Measurements from ENCODE around the gene MACF1. TPM values are rescaled to one million over a fixed set of nuclear protein-coding genes. Genes with fewer than 3 reads are reported as not detected.

MACF1 gene
- total RNA-seq, 4 donors from 2014 or later: 386 to 627 (median 576) TPM

- intact Hi-C loops (cut with DNase I): no loop called here
- no peak for DNase-seq (ENCODE audit: extremely low spot score)
These were observed 276.8 kb downstream of the MACF1 start for GRCh38 chr1:39481289-39481688.

DNA sequence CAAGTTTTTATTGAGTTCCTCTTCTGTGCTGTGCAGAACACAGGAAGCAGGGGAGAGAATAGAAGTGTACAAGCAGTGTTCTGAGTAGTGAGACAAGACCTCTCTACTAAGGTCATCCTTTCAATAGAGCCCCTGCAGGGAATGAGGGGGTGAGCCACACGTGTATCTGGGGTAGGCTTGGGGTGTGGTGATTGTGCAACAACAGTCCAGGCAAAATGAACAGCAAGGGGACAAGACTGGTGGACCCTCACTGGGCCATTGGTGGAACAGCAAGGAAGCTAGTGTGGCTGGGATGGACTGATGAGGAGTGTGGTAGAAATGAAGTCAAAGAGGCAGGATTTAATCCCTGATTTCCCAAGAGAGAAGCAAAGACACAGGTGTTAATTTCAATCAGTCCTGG is 278.8 kb downstream of the MACF1 start:
- Histone ChIP-seq H3K27me3 (no peaks in the 10 kb centered on the region), H3K4me1 (peaks cover 0 to 7% (median 2%) of the 10 kb centered on the region in 4 donors), H3K27ac (replicated peaks in 1 of 4) (no peak overlapping the region), H3K9me3 (no peaks in the 10 kb centered on the region), H3K4me3 (no peak overlapping the region), H3K36me3 (peaks cover 66 to 98% (median 89%) of the 10 kb centered on the region in 4 donors)
- 46% methylated on average over 1 of the region's 1 CpG for WGBS
- DNase-seq (ENCODE audit: extremely low spot score): no peak
- intact Hi-C loops (cut with DNase I): no loop called here
- TF ChIP-seq EP300 (IDR thresholded peaks at IDR 0.05) (no peak), POLR2AphosphoS5 (IDR thresholded peaks at IDR 0.05) (no peak), POLR2A (IDR thresholded peaks at IDR 0.05; ENCODE audit: low read depth) (no peak)
- TF ChIP-seq, protein P1, sequence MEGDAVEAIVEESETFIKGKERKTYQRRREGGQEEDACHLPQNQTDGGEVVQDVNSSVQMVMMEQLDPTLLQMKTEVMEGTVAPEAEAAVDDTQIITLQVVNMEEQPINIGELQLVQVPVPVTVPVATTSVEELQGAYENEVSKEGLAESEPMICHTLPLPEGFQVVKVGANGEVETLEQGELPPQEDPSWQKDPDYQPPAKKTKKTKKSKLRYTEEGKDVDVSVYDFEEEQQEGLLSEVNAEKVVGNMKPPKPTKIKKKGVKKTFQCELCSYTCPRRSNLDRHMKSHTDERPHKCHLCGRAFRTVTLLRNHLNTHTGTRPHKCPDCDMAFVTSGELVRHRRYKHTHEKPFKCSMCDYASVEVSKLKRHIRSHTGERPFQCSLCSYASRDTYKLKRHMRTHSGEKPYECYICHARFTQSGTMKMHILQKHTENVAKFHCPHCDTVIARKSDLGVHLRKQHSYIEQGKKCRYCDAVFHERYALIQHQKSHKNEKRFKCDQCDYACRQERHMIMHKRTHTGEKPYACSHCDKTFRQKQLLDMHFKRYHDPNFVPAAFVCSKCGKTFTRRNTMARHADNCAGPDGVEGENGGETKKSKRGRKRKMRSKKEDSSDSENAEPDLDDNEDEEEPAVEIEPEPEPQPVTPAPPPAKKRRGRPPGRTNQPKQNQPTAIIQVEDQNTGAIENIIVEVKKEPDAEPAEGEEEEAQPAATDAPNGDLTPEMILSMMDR (IDR thresholded peaks at IDR 0.05): no peak

More at GRCh38 chr1:39481289-39481688, 276.8 kb downstream of the MACF1 start:
- Histone ChIP-seq H3K9me3 (no peaks in the 10 kb centered on the region), H3K4me1 (peaks cover 0 to 7% (median 2%) of the 10 kb centered on the region in 4 donors), H3K27me3 (no peaks in the 10 kb centered on the region), H3K27ac (replicated peaks in 1 of 4) (no peak overlapping the region), H3K36me3 (peaks cover 53 to 97% (median 81%) of the 10 kb centered on the region in 4 donors), H3K4me3 (no peak overlapping the region)
- WGBS: 85% methylated on average over 6 of the region's 6 CpGs
- no peak for TF ChIP-seq POLR2A (IDR thresholded peaks at IDR 0.05; ENCODE audit: low read depth)
- TF ChIP-seq, protein P1 (IDR thresholded peaks at IDR 0.05): no peak
- no peak for TF ChIP-seq POLR2AphosphoS5 (IDR thresholded peaks at IDR 0.05)
- no peak for TF ChIP-seq EP300 (IDR thresholded peaks at IDR 0.05)

DNA sequence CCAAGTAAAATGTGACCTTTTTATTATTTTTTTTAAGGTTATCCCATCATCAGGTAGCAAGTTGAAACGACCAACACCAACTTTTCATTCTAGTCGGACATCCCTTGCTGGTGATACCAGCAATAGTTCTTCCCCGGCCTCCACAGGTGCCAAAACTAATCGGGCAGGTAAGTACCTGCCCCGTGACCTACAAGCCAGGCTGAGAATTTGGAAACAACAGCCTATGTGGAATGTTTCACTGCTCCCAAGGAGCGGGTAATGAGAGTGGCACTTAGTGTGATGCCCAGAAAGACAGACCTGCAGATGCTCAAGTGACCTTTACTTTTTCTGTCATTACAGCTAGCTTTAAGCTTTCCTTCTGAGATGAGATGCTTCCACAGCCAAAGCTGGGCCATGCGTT is 280.1 kb downstream of the MACF1 start:
- no peak overlapping the region for H3K4me3 ChIP-seq
- peak overlapping the region in 2 of 4 donors; percentile 43 to 49 for H3K27ac ChIP-seq (replicated peaks in 1 of 4)
- peaks cover 0 to 7% (median 2%) of the 10 kb centered on the region in 4 donors for H3K4me1 ChIP-seq
- no peaks in the 10 kb centered on the region for H3K27me3 ChIP-seq
- DNase-seq (ENCODE audit: extremely low spot score): no peak
- WGBS: 91% methylated on average over 7 of the region's 7 CpGs
- peaks cover 57 to 90% (median 79%) of the 10 kb centered on the region in 4 donors for H3K36me3 ChIP-seq
- intact Hi-C loops (cut with DNase I): no loop called here
- no peak for TF ChIP-seq POLR2AphosphoS5 (IDR thresholded peaks at IDR 0.05)
- TF ChIP-seq EP300 (IDR thresholded peaks at IDR 0.05): no peak
- TF ChIP-seq POLR2A (IDR thresholded peaks at IDR 0.05; ENCODE audit: low read depth): no peak
- TF ChIP-seq, protein P1 (IDR thresholded peaks at IDR 0.05): no peak
- no peaks in the 10 kb centered on the region for H3K9me3 ChIP-seq

- Histone ChIP-seq H3K27ac (replicated peaks in 1 of 4) (peak overlapping the region in 2 of 4 donors; percentile 43 to 49), H3K4me1 (peaks cover 0 to 7% (median 2%) of the 10 kb centered on the region in 4 donors), H3K36me3 (peaks cover 50 to 84% (median 72%) of the 10 kb centered on the region in 4 donors), H3K4me3 (no peak overlapping the region), H3K9me3 (no peaks in the 10 kb centered on the region), H3K27me3 (peaks cover 0 to under 1% (median 0%) of the 10 kb centered on the region in 4 donors)
- TF ChIP-seq EP300 (IDR thresholded peaks at IDR 0.05) (no peak), POLR2AphosphoS5 (IDR thresholded peaks at IDR 0.05) (no peak), POLR2A (IDR thresholded peaks at IDR 0.05; ENCODE audit: low read depth) (no peak)
- TF ChIP-seq, protein P1 (IDR thresholded peaks at IDR 0.05): no peak
- no peak for DNase-seq (ENCODE audit: extremely low spot score)
- intact Hi-C loops (cut with DNase I): no loop called here
- WGBS: 86% methylated on average over 14 of the region's 14 CpGs
These were observed 280.7 kb downstream of the MACF1 start for GRCh38 chr1:39485046-39485803.

Data from esophagus muscularis mucosa (tissue), 4 donors.